ENCODE data around the gene SHROOM2.

The SHROOM2 gene

DNA sequence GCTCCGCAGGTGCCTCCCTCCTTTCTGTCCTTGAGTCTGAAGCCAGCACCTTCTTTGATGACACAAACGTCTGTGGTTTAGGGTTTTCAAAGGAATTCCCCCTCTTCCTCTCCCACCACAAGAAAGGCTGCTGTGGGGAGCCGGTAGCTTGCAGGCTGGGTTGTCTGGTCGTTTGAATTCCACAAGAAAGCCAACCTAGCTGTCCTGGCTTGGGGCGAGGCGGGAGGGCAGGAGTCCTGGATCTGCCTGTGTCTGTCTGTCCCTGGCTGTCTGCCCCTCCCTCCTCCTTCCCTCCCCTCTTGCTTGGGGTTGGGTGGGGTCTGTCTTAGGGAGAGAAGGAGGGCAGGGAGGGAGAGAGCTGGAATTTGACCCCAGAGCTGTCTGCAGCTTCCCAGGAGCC lies 56.3 kb downstream of the SHROOM2 start:
- ATAC-seq = no peak
- TF ChIP-seq ZNF8 (CRISPR knock-in tag; IDR thresholded peaks at IDR 0.05) (no peak), ZFP3 (CRISPR knock-in tag; IDR thresholded peaks at IDR 0.05) (no peak), ZNF70 (CRISPR knock-in tag; IDR thresholded peaks at IDR 0.05) (no peak)
- TF ChIP-seq, protein P1, sequence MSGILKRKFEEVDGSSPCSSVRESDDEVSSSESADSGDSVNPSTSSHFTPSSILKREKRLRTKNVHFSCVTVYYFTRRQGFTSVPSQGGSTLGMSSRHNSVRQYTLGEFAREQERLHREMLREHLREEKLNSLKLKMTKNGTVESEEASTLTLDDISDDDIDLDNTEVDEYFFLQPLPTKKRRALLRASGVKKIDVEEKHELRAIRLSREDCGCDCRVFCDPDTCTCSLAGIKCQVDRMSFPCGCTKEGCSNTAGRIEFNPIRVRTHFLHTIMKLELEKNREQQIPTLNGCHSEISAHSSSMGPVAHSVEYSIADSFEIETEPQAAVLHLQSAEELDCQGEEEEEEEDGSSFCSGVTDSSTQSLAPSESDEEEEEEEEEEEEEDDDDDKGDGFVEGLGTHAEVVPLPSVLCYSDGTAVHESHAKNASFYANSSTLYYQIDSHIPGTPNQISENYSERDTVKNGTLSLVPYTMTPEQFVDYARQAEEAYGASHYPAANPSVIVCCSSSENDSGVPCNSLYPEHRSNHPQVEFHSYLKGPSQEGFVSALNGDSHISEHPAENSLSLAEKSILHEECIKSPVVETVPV (CRISPR knock-in tag; IDR thresholded peaks at IDR 0.05) = no peak

DNA sequence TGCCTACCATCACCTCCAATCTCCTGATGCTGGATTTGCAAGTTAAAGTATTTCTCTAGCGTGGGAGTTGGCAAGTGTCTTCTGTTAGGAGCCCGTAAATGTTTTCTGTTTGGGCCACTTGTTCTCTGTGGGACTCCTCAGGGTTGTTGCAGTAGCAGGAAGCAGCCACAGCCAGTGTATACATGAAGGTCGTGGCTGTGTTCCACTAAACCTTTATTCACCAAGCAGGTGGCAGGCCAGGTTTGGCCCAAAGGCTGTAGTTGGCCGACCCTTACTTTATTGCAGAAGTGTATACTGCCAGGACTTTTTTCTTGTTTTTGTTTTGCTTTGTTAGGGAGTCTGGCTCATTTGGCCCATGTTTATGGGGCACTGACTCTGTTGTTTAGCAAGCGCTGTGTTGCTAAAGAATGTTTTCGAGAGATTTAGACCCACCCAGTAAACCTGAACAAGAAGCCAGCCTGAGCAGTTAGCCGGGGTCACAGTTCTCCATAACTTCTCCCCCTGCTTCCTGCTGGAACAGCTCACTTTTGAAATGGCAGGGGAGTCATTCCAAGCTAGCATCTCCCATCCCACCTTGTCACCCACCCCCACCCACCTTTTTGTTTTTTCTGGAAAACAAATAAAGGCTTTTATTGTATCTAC lies 58.8 kb downstream of the SHROOM2 start:
- TF ChIP-seq ISL1 (CRISPR knock-in tag; IDR thresholded peaks at IDR 0.05) (no peak), ZNF565 (CRISPR knock-in tag; conservative IDR thresholded peaks at IDR 0.05; ENCODE audit: low read depth) (no peak), ZFP30 (CRISPR knock-in tag; IDR thresholded peaks at IDR 0.05) (no peak), RARB (CRISPR knock-in tag; IDR thresholded peaks at IDR 0.05) (no peak), BACH2 (CRISPR knock-in tag; IDR thresholded peaks at IDR 0.05; ENCODE audit: borderline replicate concordance) (no peak), ARNTL (CRISPR knock-in tag; IDR thresholded peaks at IDR 0.05; ENCODE audit: borderline replicate concordance, low read depth) (no peak)
- TF ChIP-seq, protein P2, sequence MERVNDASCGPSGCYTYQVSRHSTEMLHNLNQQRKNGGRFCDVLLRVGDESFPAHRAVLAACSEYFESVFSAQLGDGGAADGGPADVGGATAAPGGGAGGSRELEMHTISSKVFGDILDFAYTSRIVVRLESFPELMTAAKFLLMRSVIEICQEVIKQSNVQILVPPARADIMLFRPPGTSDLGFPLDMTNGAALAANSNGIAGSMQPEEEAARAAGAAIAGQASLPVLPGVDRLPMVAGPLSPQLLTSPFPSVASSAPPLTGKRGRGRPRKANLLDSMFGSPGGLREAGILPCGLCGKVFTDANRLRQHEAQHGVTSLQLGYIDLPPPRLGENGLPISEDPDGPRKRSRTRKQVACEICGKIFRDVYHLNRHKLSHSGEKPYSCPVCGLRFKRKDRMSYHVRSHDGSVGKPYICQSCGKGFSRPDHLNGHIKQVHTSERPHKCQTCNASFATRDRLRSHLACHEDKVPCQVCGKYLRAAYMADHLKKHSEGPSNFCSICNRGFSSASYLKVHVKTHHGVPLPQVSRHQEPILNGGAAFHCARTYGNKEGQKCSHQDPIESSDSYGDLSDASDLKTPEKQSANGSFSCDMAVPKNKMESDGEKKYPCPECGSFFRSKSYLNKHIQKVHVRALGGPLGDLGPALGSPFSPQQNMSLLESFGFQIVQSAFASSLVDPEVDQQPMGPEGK (CRISPR knock-in tag; IDR thresholded peaks at IDR 0.05; ENCODE audit: borderline replicate concordance) = no peak
- no peak for ATAC-seq

DNA sequence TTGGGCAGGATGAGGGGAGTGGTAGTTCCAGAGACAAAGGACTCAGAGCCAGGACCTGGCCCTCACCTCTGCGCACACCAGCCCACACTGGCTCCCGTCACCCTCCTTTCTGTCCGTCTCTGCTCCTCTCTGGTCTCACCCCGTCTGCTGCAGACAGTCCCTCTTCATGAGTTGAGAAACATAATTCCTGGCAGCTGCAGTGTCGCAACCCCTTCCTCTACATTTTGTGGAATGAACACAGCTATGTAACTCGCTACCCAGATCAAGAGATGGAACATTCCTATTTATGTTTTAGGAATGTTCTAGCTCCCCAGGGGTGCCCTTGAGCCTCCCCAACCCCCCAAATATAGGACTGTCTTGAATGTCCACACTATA lies 59.3 kb downstream of the SHROOM2 start:
- no peak for ATAC-seq
- TF ChIP-seq, protein P1 (CRISPR knock-in tag; IDR thresholded peaks at IDR 0.05) = no peak
- TF ChIP-seq TCF4 (CRISPR knock-in tag; IDR thresholded peaks at IDR 0.05; ENCODE audit: borderline replicate concordance) (no peak), ZFP3 (CRISPR knock-in tag; IDR thresholded peaks at IDR 0.05) (no peak), ZNF8 (CRISPR knock-in tag; IDR thresholded peaks at IDR 0.05) (no peak), ISL1 (CRISPR knock-in tag; IDR thresholded peaks at IDR 0.05) (no peak), RARB (CRISPR knock-in tag; IDR thresholded peaks at IDR 0.05) (no peak), SNAI2 (CRISPR knock-in tag; IDR thresholded peaks at IDR 0.05) (no peak), GLIS3 (CRISPR knock-in tag; IDR thresholded peaks at IDR 0.05) (no peak), PPARA (CRISPR knock-in tag; IDR thresholded peaks at IDR 0.05; ENCODE audit: borderline replicate concordance) (no peak), ARNTL (CRISPR knock-in tag; IDR thresholded peaks at IDR 0.05; ENCODE audit: borderline replicate concordance, low read depth) (no peak), OSR1 (CRISPR knock-in tag; IDR thresholded peaks at IDR 0.05) (no peak), BACH2 (CRISPR knock-in tag; IDR thresholded peaks at IDR 0.05; ENCODE audit: borderline replicate concordance) (no peak)
- TF ChIP-seq, protein P2 (CRISPR knock-in tag; IDR thresholded peaks at IDR 0.05; ENCODE audit: borderline replicate concordance) = no peak
- TF ChIP-seq, protein P3, sequence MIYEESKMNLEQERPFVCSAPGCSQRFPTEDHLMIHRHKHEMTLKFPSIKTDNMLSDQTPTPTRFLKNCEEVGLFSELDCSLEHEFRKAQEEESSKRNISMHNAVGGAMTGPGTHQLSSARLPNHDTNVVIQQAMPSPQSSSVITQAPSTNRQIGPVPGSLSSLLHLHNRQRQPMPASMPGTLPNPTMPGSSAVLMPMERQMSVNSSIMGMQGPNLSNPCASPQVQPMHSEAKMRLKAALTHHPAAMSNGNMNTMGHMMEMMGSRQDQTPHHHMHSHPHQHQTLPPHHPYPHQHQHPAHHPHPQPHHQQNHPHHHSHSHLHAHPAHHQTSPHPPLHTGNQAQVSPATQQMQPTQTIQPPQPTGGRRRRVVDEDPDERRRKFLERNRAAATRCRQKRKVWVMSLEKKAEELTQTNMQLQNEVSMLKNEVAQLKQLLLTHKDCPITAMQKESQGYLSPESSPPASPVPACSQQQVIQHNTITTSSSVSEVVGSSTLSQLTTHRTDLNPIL (CRISPR knock-in tag; IDR thresholded peaks at IDR 0.05; ENCODE audit: low read depth) = no peak

DNA sequence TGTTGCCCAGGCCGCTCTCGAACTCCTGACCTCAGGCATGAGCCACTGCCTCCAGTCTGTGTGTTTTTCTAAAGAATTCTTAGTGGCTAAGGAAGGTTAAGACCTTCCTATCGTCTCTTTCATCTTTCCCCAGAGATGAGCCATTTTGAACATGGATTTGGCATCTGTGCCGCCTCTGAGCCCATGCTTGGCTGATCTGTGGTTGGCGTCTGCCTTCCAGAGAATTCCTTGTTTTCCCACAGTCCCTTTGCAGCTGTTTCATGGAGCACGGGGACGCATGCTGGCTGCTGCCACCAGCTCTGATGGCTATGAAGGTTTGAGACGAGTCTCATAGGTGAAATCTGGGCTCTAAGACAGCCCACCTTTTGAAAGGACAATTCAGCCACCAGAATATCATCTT lies 60.4 kb downstream of the SHROOM2 start:
- no peak for TF ChIP-seq TOX (CRISPR knock-in tag; IDR thresholded peaks at IDR 0.05; ENCODE audit: borderline replicate concordance)
- no peak for TF ChIP-seq ISL1 (CRISPR knock-in tag; IDR thresholded peaks at IDR 0.05)
- TF ChIP-seq GLIS3 (CRISPR knock-in tag; IDR thresholded peaks at IDR 0.05) = no peak
- TF ChIP-seq ARNTL (CRISPR knock-in tag; IDR thresholded peaks at IDR 0.05; ENCODE audit: borderline replicate concordance, low read depth) = no peak
- no peak for TF ChIP-seq BACH2 (CRISPR knock-in tag; IDR thresholded peaks at IDR 0.05; ENCODE audit: borderline replicate concordance)
- no peak for TF ChIP-seq ZNF8 (CRISPR knock-in tag; IDR thresholded peaks at IDR 0.05)
- no peak for TF ChIP-seq ZNF70 (CRISPR knock-in tag; IDR thresholded peaks at IDR 0.05)
- no peak for TF ChIP-seq ZFP3 (CRISPR knock-in tag; IDR thresholded peaks at IDR 0.05)
- TF ChIP-seq, protein P1 (CRISPR knock-in tag; IDR thresholded peaks at IDR 0.05) = no peak
- no peak for ATAC-seq

Measured in SK-N-SH treated with all-trans-retinoic acid at 6 μM for 48 hours (cell line).